ENCODE results near the gene LTBP1. TPM values are rescaled to one million over a fixed set of nuclear protein-coding genes. Genes with fewer than 3 reads are reported as not detected.
"Not testable (repeated sequence)": the region's sequence is repeated elsewhere in the genome, so short reads cannot be mapped to it uniquely, and the experiment has no call there.

LTBP1 gene
- total RNA-seq, 3 donors from 2014 or later = 13.3 to 18.7 (median 17.4) TPM

- H3K4me1 ChIP-seq = no peaks in the 10 kb centered on the region
- H3K36me3 ChIP-seq = no peaks in the 10 kb centered on the region
- H3K27me3 ChIP-seq = no peaks in the 10 kb centered on the region
- no peak overlapping the region for H3K4me3 ChIP-seq
- H3K27ac ChIP-seq = no peak overlapping the region
- DNase-seq (ENCODE audit: low spot score in 2 of 2) = no peak
- intact Hi-C loops (cut with DNase I; ENCODE audit: low total_unique reads) = no loop called here
- H3K9me3 ChIP-seq = no peaks in the 10 kb centered on the region
- no peak for TF ChIP-seq POLR2AphosphoS5 (IDR thresholded peaks at IDR 0.05)
- TF ChIP-seq, protein P1, sequence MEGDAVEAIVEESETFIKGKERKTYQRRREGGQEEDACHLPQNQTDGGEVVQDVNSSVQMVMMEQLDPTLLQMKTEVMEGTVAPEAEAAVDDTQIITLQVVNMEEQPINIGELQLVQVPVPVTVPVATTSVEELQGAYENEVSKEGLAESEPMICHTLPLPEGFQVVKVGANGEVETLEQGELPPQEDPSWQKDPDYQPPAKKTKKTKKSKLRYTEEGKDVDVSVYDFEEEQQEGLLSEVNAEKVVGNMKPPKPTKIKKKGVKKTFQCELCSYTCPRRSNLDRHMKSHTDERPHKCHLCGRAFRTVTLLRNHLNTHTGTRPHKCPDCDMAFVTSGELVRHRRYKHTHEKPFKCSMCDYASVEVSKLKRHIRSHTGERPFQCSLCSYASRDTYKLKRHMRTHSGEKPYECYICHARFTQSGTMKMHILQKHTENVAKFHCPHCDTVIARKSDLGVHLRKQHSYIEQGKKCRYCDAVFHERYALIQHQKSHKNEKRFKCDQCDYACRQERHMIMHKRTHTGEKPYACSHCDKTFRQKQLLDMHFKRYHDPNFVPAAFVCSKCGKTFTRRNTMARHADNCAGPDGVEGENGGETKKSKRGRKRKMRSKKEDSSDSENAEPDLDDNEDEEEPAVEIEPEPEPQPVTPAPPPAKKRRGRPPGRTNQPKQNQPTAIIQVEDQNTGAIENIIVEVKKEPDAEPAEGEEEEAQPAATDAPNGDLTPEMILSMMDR (IDR thresholded peaks at IDR 0.05) = no peak
- TF ChIP-seq POLR2A (IDR thresholded peaks at IDR 0.05) = no peak
Measured at GRCh38 chr2:33229646-33230045, 282.9 kb downstream of the LTBP1 start.

DNA sequence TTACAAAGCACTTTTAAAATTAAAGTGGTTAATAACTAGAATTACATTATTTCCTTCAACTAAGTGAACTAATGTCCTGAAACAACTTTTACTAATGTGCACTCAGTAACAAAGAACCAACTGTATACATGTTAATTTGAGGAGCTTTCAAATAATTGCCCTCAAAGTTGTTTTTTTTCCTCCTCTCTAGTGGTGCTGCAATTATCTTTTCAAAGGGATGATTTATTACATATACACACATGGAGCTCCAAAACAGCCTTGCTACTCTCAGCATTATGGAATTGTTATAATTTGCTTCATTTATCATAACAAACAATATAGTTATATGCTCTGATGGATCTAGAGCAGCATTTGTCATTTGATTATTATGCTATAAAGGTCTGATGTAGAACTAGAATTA is 283.4 kb downstream of the LTBP1 start:
- DNase-seq (ENCODE audit: low spot score in 2 of 2) = no peak
- TF ChIP-seq, protein P1 (IDR thresholded peaks at IDR 0.05) = no peak
- TF ChIP-seq POLR2A (IDR thresholded peaks at IDR 0.05) (no peak), POLR2AphosphoS5 (IDR thresholded peaks at IDR 0.05) (no peak)
- H3K9me3 ChIP-seq = no peaks in the 10 kb centered on the region
- no peaks in the 10 kb centered on the region for H3K27me3 ChIP-seq
- H3K4me1 ChIP-seq = no peaks in the 10 kb centered on the region
- no peak overlapping the region for H3K27ac ChIP-seq
- intact Hi-C loops (cut with DNase I; ENCODE audit: low total_unique reads) = no loop called here
- H3K4me3 ChIP-seq = no peak overlapping the region
- H3K36me3 ChIP-seq = no peaks in the 10 kb centered on the region

- no peaks in the 10 kb centered on the region for H3K36me3 ChIP-seq
- TF ChIP-seq, protein P1 (IDR thresholded peaks at IDR 0.05) = no peak
- TF ChIP-seq POLR2A (IDR thresholded peaks at IDR 0.05) = no peak
- no peak for TF ChIP-seq POLR2AphosphoS5 (IDR thresholded peaks at IDR 0.05)
- DNase-seq (ENCODE audit: low spot score in 2 of 2) = no peak
- intact Hi-C loops (cut with DNase I; ENCODE audit: low total_unique reads) = no loop called here
- H3K4me3 ChIP-seq = no peak overlapping the region
- no peak overlapping the region for H3K27ac ChIP-seq
- H3K9me3 ChIP-seq = no peaks in the 10 kb centered on the region
- no peaks in the 10 kb centered on the region for H3K4me1 ChIP-seq
- no peaks in the 10 kb centered on the region for H3K27me3 ChIP-seq
Measured at GRCh38 chr2:33230842-33231241, 284.1 kb downstream of the LTBP1 start.

DNA sequence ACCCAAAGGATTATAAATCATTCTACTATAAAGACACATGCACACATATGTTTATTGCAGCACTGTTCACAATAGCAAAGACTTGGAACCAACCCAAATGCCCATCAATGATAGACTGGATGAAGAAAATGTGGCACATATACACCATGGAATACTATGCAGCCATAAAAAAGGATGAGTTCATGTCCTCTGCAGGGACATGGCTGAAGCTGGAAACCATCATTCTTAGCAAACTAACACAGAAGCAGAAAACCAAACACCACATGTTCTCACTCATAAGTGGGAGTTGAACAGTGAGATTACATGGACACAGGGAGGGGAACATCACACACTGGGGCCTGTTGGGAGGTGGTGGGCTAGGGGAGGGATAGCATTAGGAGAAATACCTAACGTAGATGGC is 288.8 kb downstream of the LTBP1 start:
- H3K36me3 ChIP-seq; H3K9me3 ChIP-seq; H3K27me3 ChIP-seq; DNase-seq (ENCODE audit: low spot score in 2 of 2); H3K4me1 ChIP-seq; H3K27ac ChIP-seq; intact Hi-C loops (cut with DNase I; ENCODE audit: low total_unique reads); H3K4me3 ChIP-seq: not testable (repeated sequence)

GRCh38 chr2:33236482-33237385 is 290.0 kb downstream of the LTBP1 start:
- Histone ChIP-seq H3K9me3 (no peaks in the 10 kb centered on the region), H3K4me3 (no peak overlapping the region), H3K4me1 (no peaks in the 10 kb centered on the region), H3K36me3 (no peaks in the 10 kb centered on the region), H3K27ac (no peak overlapping the region), H3K27me3 (no peaks in the 10 kb centered on the region)
- intact Hi-C loops (cut with DNase I; ENCODE audit: low total_unique reads) = no loop called here
- no peak for TF ChIP-seq POLR2AphosphoS5 (IDR thresholded peaks at IDR 0.05)
- no peak for TF ChIP-seq POLR2A (IDR thresholded peaks at IDR 0.05)
- TF ChIP-seq, protein P1 (IDR thresholded peaks at IDR 0.05) = no peak
- no peak for DNase-seq (ENCODE audit: low spot score in 2 of 2)

All from breast epithelium (tissue), 4 donors.